Thyroid gland (tissue), 4 donors: ENCODE results near the gene FBP2.

Source experiments
- CTCF ChIP-seq, 6 experiments: fragments of 200-600 bp in 3 of 6; fragments of 450-650 bp in 3 of 6; sonication (generic) in 3 of 6; IDR thresholded peaks; one replicate each; pipeline ENCODE4 v1.5.1; 2016 to 2019; ENCODE audit warnings: antibody characterized with exemption in 6 of 6, mild to moderate bottlenecking in 2 of 6, inconsistent platforms in 1 of 6, moderate library complexity in 1 of 6
- POLR2A ChIP-seq, 2 donors: fragments of 450-650 bp; IDR thresholded peaks; one replicate each; pipeline ENCODE4 v1.6.1; 2017; ENCODE audit warnings: antibody characterized with exemption in 2 of 2, mild to moderate bottlenecking in 2 of 2, moderate library complexity in 1 of 2

GRCh38 chr9:94623253-94623652 is 29.6 kb upstream of the FBP2 start:
- TF ChIP-seq POLR2A (IDR thresholded peaks at IDR 0.05) (no peak), CTCF (IDR thresholded peaks at IDR 0.05) (peak in 1 of 6 experiments; percentile 34)
